GM18499 (cell line): ENCODE measurements around the gene CFAP58.

Experiments used
- ATAC-seq: cut with Tn5 transposase; IDR thresholded peaks from one replicate; pipeline ENCODE4 v1.9.1; 2021; ENCODE audit warnings: moderate number of reproducible peaks; ENCODE audit not compliant: insufficient read depth, unreplicated experiment

The CFAP58 gene

GRCh38 chr10:104321725-104322415 is 31.8 kb upstream of the CFAP58 start:
- ATAC-seq: no peak

GRCh38 chr10:104322416-104322782 is 31.2 kb upstream of the CFAP58 start:
- no peak for ATAC-seq

- no peak for ATAC-seq
Observed at GRCh38 chr10:104323085-104323484, 30.5 kb upstream of the CFAP58 start.

GRCh38 chr10:104323760-104324201 is 29.9 kb upstream of the CFAP58 start:
- no peak for ATAC-seq

- ATAC-seq: no peak
Observed at GRCh38 chr10:104324221-104324686, 29.4 kb upstream of the CFAP58 start.

GRCh38 chr10:104324931-104325330 is 28.7 kb upstream of the CFAP58 start:
- no peak for ATAC-seq

- ATAC-seq: no peak
Observed at GRCh38 chr10:104325436-104326435, 27.9 kb upstream of the CFAP58 start.

GRCh38 chr10:104326991-104327610 is 26.5 kb upstream of the CFAP58 start:
- no peak for ATAC-seq

- no peak for ATAC-seq
Observed at GRCh38 chr10:104327745-104328645, 25.6 kb upstream of the CFAP58 start.

- ATAC-seq: no peak
Observed at GRCh38 chr10:104328646-104328895, 25.1 kb upstream of the CFAP58 start.

GRCh38 chr10:104328896-104329710 is 24.5 kb upstream of the CFAP58 start:
- ATAC-seq: peak; percentile 43

GRCh38 chr10:104329735-104330134 is 23.9 kb upstream of the CFAP58 start:
- ATAC-seq: no peak

GRCh38 chr10:104330168-104331110 is 23.2 kb upstream of the CFAP58 start:
- no peak for ATAC-seq

GRCh38 chr10:104331208-104331838 is 22.3 kb upstream of the CFAP58 start:
- ATAC-seq: no peak

- ATAC-seq: no peak
Observed at GRCh38 chr10:104332243-104333031, 21.2 kb upstream of the CFAP58 start.

GRCh38 chr10:104333032-104333727 is 20.5 kb upstream of the CFAP58 start:
- no peak for ATAC-seq
